HG03108 (cell line): ENCODE data around the gene ADM2.

Experiments used
- ATAC-seq: cut with Tn5 transposase; IDR thresholded peaks from one replicate; pipeline ENCODE4 v1.9.1; 2021; ENCODE audit warnings: moderate library complexity; ENCODE audit not compliant: unreplicated experiment

The ADM2 gene

GRCh38 chr22:50467341-50467740 is 14.0 kb upstream of the ADM2 start:
- no peak for ATAC-seq

DNA sequence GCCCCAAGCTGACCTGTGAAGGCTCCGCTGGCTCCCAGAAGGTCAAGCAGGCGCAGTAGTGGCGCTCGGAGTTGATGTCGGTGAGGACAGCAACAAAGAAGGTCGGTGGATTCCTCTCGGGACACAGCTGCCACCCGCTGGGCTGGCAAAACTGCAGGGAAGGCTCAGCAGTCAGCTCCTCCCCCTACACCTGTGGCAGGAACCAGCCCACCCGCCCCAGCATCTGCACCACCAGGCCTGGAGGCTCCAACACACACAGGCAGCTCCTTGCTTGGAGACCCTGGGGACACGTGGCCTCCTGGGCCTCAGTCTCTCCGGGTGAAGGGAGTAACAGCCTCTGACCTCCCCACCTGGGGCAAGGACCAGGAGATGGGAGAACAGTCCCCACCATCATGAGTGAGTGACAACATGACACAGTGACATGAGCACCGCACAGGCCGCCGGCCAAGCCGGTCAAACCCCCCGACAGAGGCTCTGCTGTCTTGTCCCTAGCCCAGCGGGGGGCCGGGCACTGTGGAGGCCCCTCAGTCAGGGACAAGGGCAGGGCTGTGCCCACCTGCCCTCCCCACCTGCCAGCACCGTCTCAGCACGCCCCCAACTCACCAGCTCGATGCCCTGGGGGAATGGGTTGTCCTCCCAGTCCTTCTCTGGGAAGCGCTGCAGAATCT is 13.4 kb upstream of the ADM2 start:
- ATAC-seq = no peak

- ATAC-seq = no peak
Observed at GRCh38 chr22:50468626-50469025, 12.7 kb upstream of the ADM2 start.

DNA sequence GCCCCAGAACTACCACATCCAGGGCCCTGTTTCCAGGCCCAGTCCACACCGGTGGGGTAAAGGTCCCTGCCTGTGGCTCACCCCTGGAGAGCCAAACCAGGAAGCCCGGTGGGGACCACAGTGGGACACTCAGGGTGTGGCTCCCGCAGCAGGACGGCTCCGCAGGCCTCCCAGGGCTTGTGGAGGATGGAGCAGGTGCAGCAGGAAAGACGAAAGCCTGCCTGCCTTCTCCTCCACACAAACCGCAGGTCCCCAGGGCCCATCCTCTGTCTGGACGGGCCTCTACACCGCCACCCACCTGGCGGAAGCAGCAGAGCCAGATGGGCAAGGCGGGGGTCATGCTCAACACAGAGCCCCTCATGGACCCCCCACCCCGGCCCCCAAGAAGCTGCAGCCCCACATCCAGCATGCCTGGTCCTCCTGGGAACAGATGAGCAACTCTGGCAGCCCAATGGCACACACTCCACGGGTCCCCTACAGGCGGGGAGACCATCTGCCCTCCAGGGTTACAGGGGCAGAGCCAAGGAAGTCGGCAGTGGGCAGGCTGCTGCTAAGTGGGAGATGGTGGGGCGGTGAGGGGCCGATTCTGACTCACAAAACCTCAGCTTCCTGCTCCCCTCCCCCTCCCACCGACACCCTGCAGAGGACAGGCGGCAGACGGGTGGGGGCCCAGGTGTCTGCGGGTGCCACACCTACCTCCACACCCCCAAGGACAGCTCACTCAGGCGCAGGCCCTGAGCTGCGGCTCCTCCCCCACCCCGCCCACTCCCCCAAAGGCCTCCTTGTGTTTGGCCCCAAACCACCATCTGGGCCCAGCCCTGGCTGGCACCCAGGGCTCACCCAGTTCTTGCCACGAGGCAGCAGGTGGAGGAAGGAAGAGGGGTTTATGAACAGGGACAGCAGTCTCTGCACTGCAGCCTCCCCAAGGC is 11.7 kb upstream of the ADM2 start:
- ATAC-seq = peak; percentile 48

DNA sequence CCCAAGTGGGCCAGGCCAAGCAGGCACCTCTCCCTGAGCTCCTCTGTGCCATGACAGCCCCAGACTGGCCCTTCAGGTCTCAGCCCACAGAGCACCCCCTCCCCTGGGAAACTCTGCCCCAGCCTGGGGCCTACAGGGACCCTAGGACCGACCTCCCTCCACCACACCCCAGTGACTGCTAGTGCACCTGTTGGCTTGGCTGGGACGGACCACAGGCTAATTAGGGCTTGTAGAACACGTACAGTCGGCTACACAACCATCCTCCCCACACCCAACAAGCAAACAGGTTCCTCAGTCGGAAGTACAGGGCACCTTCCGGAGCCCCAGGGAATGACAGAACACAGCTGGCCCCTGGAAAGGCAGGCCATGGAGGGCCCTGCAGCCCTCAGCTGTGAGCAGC is 10.9 kb upstream of the ADM2 start:
- peak; percentile 4 for ATAC-seq

- ATAC-seq = no peak
Observed at GRCh38 chr22:50471197-50471847, 10.0 kb upstream of the ADM2 start.

- no peak for ATAC-seq
Observed at GRCh38 chr22:50471962-50472361, 9.4 kb upstream of the ADM2 start.

GRCh38 chr22:50473088-50473487 is 8.3 kb upstream of the ADM2 start:
- no peak for ATAC-seq

GRCh38 chr22:50473855-50474671 is 7.3 kb upstream of the ADM2 start:
- no peak for ATAC-seq

GRCh38 chr22:50474710-50475651 is 6.4 kb upstream of the ADM2 start, which contains the start of gene SBF1:
SBF1 (minus strand) TSS chr22:50475035; CDS start chr22:50474840, 195 bp downstream.
- ATAC-seq = peak; percentile 78

DNA sequence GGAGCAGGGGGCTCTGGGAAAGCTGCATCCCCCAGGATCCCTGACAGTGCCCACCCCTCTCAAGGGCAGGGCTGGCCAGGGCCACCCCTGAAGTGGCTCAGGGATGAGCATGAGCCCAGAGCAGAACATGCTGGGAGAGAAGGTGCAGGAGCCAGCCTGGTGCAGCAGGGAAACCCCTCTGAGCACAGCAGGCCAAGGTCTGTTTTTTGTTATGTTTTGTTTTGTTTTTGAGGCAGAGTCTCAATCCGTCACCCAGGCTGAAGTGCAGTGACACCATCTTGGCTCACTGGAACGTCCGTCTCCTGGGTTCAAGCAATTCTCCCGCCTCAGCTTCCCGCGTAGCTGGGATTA is 5.7 kb upstream of the ADM2 start:
- ATAC-seq = no peak

DNA sequence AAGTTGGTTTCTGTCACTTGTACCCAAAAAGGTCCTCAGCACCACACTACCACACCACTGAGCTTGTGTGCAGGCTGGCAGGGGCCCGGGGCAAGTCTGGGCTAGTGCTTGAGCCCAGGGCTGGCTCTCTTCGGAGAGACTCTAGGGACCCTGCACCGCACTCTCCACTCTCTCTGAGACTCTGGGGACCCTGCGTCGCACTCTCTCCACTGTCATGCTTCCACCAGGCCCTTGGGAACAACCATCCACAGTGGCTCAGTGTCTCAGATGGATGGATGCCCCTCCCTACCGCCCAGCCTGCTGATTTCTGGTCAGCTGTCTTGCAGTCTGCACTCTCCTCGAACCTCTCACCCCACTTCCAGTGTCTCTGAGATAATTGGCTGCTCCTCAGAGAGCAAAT is 4.5 kb upstream of the ADM2 start:
- ATAC-seq = no peak

DNA sequence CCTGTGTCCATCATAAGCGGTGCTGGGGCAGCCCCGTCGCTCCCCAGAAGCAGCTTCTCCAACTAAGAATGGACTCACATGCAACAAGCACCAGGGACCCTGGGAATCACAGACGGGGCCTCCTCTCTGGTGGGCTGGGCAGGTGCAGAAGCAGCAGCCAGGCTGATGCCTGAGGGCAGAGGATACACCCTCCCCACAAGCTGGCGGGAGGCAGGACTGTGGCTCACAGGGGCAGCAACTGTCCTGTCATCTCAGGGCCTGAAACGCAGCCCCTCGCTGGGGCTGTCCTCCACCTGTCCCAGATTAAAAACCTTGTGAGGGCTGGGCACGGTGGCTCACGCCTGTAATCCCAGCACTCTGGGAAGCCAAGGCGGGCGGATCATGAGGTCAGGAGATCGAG is 3.4 kb upstream of the ADM2 start:
- no peak for ATAC-seq

- ATAC-seq = no peak
Observed at GRCh38 chr22:50479721-50480120, 1.6 kb upstream of the ADM2 start.

GRCh38 chr22:50481045-50481439 is 301 bp upstream of the ADM2 start:
- ATAC-seq = no peak

- ATAC-seq = no peak
Observed at GRCh38 chr22:50482107-50483074, 1.0 kb downstream of the ADM2 start.

DNA sequence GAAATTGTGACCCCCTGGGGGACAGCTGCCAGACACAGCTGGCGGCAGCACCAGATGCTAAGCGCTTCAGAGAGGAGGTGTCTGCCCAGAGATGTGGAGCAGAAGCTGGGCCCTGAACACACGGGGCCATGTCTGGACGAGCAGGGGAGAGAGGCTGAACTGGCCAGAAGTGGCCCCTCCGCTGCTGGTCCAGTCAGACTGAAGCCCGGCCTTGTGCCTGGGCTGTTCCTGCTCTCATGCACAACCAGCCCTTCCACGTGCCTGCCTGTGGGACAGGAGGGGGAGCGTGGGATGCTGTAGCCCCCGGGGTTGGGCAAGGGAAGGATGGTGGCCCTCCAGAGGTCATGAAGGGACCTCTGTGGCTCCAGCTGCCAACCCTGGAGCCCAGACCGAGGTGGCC is 1.8 kb downstream of the ADM2 start:
- no peak for ATAC-seq

DNA sequence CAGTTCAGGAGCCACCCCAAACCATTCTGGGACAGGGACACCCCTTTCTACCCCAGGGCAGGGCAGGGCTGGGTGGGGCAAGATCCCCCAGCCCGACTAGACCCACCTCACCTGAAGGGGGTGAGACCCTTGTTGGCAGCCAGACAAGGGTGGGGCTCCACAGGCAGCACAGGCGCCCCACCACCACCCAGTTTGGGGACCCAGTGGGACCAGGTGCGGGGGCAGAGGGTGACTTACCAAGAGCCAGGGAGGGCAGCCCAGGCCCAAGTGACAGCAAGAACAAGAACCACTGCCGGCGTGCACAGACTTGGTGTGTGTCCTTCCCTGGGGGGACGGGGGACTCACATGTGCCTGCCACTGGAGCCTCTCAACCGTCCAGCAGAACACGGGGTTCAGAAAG is 2.2 kb downstream of the ADM2 start:
- ATAC-seq = no peak
